ENCODE data around the gene ACAP1. TPM values are rescaled to one million over a fixed set of nuclear protein-coding genes. Genes with fewer than 3 reads are reported as not detected.

The ACAP1 gene
- total RNA-seq, 1 donor from 2014 or later: 0.53 TPM

DNA sequence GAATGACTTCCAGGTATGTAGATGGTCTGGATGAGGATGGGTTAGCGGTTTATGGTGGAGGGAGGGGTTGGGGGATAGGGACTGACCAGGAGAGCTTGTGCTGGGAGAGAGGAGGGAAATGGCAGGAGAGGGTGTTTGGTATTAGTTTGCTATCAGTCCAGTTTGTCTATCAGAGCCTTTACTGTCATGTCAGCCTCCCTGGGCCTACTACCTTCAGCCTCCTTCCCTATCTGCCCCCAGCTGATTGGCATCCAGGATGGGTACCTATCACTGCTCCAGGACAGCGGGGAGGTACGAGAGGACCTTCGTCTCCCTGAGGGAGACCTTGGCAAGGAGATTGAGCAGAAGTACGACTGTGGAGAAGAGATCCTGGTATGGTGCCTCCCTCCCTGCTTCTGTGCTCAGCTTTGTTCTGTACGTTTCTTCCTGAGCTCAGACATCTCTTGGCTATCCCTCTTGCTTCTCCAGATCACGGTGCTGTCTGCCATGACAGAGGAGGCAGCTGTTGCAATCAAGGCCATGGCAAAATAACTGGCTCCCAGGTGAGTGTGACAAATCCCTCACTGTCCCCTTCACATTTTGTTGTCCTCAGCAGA, 25.1 kb upstream of the ACAP1 start:
- DNase-seq (ENCODE audit: low read depth, low spot score): no peak

DNA sequence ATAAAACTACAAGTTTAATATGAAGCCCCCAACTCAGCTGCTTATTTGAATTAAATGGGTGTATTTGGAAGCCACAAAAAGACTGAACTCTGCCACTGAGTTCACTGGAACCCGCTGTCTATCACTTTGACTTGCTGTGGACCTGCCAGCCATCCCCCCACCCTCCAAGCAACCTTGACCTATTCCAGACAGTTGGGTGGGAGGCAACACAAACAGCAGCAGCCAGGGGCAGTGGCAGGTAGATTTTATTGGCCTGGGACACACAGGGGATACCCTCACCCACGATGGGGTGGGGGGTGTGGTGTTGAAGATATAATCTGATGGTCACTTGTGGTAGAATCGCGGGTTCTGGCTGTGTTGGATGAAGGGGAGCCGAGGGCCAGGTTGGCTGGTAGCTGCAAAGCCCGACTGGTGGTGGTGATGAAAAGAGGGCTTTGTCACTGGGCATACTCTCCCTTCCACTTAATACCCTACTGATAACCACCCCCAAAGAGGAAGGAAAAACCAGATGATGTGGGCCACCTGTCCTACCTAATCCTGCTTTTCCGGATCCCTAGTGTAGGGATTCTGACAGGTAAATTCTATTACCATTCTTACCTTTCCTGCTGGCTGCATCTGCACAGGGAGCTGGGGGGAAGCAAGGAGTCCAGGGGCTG, 23.8 kb upstream of the ACAP1 start:
- no peak for DNase-seq (ENCODE audit: low read depth, low spot score)

DNA sequence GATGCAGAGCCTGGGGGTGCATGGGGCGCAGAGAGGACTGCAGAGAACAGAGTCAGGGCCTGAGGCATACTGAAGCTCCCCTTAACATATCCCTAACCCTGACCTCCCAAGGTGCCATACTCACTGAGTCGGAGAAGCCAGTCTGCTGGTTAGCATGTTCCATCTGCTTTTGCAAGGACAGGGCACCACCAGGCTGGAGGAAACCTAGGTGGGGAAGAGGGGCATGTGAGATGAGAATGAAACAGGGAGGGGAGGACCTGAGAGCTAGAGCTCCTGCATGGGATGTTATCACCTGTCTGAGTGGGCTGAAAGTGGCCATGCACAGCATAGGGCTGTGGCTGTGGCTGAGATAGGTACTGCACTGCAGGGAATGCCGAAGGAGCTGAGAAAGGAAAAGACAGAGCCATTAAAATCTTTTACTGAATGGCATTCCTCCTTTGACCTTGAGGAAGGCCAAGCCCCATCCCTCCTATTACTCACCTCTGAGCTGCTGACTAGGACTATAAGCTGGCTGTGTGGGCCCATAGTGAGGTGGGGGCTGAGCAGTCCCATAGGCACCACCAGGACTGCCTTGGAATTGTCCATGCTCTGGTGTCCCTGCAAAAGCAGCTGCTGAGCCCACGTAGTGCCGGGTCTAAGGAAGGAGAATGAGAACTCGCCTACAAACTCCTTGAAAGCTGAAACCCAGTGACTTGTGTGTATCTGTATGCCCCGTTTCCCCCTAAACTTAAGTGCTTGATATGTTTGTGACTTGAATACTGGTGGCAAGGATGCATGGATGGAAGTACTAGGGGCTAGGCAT, 23.0 kb upstream of the ACAP1 start:
- DNase-seq (ENCODE audit: low read depth, low spot score): no peak

DNA sequence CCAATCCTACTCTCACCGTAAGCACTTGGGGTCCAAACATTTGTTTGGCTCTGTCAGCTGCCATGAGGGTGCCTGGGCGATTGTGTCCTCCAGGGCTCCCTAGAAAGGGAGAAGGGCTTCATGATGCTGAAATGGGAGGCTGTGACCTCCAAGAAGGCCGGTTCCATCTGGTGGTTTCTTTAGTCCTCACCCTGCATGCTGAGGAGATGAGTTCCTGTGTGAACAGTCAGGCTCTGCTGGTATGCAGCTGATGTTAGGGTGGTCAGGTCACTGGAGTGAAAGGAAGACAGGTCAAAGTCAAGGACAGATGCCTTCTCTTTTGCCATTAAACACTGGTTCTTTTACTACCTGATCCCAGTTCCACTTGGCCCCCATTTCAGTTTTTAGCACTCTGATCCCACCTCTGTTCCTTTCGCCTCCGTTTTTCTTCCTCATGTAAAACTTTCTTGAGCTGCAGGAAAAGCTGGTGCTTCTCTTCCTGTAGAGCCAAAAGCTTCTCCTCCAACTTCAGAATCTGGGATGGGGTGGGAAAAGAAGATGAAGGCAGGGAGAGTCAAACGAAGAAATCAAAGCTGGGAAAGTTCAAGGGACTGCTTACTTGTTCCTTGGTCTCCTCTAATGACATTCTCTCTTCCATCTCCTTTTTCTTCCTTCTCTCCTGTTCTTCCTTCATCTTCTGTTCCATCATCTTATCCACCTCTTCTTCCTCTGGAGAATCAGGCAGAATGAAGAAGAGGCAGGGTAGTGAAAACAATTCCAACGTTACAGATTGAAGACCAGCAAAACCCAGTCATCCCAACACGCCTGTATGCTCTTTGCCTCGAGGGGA, 22.2 kb upstream of the ACAP1 start:
- DNase-seq (ENCODE audit: low read depth, low spot score): no peak

DNA sequence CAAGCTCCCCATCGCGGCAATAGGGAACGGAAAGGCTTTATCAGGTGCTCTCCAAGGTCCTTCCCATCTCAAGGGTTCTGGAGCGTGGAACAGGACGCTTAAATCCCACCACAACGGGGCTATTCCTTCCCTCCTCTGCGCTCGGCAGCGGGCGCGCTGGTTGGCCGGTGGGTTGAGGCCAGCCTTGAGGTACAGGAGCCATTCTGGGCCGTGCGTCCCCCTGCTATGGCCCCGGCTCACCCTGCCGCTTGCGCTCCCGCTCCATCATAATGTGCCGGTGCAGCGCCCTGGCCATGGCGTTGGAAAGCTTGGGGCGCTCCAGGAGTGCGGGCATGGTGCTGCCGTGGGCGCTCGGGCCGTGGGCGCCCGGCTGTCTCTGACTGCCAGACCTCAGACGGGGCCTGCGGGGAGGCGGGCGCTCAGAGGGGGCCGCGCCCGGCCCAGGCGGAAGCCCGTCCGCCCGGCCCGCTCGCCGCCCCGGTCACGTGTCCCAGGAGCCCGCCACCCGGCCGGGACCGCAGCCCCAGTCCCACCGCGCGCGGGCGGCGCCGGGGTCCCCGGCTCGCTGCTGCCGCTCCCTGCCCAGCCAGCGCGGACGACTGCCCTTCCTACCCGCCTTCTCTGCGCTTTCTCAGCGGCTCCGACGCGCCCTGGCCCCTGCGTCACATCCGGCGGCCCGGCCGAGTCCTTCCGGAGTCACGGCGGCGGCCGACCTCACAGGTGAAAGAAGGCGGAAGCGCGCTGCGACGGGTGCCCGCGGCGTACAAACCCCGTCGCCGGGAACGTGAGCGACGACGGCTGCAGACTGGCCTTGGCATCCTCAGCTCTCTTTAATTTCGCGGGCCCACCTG, 21.4 kb upstream of the ACAP1 start, which contains the start of gene GPS2:
GPS2 (minus strand) TSS at position 642 of the 851 bp plus-strand sequence; CDS start at position 334, 308 bp downstream.
- DNase-seq (ENCODE audit: low read depth, low spot score): peak; percentile 27

DNA sequence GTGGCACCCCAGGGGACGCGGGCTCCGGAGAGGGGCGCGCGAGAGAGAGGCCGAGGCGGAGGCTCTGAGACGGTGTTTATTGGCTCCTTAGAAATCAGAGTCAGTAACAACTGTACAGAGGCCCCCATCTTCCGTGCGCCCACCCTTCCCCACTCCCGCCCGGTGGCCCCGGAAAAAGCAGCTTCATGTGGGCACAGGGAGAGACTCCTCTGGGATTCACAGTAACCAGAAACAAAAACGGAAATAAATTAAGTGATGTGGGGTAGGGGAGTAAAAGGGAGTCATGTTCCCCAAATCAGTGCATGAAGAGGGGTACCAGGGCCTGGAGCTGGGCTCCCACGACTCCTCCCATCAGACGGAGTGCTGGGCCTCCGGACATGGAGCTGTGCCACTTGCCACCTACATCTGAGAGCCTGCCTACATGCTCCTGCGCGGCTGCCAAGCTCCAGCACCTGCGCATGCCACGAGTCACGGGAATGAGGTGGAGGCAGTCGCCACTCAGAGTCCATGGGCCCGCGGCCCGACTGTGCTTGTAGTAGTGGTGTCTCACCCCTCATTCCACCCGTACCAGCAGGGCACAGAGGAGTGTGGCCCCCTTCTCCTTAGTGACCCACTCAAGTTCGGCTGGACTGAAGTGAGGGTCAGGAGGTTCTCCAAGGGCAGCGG, 20.6 kb upstream of the ACAP1 start:
- DNase-seq (ENCODE audit: low read depth, low spot score): no peak

DNA sequence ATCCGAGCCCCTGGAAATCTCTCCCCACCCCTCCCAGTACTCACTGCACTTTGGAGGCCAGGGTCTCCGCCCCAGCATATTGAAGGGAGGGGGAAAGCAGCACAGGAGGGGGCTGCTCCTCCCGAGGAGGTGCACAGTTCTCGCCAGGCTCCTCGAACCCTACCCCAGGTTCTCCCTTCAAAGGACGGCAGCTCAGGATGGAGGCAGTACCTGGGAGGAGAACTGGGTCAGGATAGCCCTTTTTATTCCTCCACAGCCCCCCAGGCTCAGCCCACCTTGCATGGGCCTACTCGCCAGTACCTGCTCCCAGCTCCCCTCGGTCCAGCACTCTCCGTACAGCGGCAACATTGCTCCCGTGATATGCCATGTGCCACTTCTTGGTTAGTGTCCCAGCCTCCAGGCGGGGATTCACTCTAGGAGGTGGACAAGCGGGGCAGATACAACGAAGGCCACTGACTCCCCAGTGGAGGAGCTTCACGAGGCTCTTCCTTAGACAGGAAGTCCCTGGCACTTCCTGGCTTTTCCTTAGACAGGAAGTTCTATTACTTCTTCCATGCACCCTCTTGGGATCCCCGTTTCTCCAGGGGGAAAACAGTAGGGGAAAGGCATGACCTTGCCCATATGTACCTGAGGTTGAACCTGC, 19.0 kb upstream of the ACAP1 start:
- DNase-seq (ENCODE audit: low read depth, low spot score): no peak

DNA sequence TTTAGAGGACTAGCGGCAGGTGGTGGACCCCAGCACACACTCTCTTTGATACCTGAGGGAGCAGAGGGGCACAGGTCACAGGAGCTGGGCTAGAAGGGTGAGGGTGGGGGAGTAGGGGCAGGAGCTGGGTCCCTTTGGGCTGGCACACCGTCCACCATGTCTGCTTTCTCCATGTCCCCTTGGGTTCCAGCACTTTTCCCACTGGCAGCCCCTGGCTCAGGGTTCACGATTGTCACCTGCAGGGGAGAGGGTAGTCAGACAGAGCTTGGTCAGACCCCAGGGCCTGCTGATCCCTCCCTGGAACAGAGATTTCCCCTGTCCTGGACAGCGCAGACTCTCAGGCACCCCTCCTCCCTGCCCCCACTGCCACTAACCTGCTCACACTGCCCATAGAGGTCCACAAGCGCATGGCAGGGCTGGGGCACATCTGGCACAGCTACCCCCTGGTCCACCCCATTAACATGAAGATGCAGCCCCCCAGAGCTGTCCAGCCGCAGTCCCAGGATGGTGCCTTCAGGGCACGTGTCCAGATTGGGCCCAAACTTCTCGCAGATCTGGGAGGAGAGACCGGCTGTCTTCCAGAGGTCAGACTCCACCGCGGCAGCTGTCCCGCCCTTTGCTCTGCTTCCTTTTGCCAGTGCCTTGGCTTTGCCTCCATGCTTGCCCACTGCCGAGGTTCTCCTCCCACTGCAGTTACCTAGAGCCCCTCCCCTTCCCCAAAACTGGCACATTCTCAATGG, 18.0 kb upstream of the ACAP1 start:
- DNase-seq (ENCODE audit: low read depth, low spot score): no peak

DNA sequence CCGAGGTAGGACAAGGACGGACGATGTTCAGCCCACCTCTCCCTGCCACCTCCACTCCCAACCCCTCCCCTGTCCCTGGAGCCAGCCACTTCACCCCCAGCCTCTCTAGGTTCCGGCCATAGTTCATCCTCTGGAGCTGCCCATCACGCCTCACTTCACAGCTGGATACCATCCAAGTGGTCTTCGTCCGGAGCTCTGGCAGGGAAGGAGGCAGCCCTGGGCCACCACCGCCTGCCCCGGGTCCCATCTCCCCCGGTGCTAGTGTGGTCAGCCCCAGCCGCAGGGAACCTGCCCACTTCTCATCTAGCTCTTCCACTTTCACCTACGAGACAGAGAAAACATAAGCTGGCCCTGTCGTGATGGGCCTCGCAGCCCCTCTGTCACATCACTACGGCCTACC, 14.9 kb upstream of the ACAP1 start:
- no peak for DNase-seq (ENCODE audit: low read depth, low spot score)

DNA sequence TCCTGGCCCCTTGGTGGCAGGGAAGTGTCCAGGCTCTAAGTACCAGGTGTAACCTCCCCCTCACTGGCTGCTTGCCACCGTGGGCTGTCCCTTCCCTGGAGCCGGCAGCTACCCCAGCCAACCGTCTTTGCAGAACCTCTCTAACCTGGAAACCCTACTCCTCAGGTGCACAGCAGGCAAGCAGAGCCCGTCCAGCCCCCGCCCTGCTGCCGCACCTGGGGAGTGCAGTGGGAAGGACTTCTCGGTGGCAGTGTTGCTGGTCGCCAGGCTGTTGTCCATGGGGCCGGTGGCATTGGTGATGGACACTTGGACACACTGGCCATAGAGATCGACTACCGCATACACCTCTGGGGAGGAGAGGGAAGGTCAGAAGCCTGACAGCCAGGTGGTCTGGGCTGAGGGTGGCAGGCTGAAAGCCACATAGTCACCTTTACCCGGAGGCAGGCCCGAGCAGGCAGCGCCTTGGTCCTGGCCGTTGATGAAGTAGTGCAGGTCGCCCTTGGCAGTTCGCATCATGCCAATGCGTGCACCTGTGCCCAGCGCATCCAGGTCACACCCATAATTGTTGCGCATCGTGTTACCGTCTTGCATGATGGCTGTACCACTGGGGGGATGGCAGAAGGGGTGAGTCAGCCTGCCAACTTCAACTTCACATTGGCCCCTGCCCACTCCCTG, 13.7 kb upstream of the ACAP1 start:
- DNase-seq (ENCODE audit: low read depth, low spot score): no peak

DNA sequence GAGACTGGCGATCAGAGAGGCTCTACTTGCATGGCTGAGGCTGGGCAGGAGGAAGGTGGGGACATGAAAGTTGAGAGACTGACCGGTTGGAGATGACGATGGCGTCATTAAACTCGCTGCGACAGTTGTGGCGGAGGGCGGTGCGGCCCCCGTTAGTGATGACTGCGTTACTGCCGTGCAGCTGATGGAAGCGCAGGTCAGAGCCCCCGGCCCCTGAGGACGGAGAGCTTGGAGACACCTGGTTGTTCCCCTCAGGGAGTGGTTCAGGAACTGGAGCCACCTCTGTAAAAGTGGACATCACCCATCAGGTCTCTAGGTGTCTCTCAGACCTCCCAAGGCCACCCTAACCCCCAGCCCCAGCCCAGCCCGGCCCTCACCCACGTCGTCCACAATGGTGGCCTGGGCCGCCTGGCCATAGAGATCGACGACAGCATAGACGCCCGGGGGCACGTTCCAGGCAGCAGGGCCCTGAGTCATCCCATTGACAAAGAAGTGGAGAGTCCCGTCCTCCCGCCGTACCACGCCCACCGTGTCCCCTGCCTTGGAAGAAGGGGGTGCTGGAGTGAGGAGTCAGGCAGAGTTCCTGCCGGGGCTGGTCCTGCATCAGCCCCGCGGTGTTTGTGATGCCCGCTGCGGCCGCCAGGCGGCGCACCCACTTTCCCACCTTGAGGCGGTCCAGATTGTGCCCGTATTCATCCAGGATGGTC, 12.4 kb upstream of the ACAP1 start:
- no peak for DNase-seq (ENCODE audit: low read depth, low spot score)

DNA sequence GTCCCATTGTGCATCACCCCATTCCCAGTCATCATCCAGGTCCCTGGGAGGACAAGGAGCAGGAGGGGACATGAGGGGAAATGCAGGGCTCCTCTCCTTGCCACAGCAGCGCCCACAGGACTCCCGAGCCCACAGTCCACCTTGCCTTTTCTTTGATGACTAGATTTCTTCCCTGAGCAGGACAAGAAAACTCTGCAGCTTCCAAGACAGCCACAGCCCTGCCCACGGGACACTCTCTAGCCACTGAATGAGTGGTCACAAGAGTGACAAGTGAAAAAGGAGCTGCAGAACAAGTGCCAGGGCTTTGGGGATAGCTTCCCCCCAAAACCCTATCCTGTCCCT, 11.9 kb upstream of the ACAP1 start:
- DNase-seq (ENCODE audit: low read depth, low spot score): no peak

DNA sequence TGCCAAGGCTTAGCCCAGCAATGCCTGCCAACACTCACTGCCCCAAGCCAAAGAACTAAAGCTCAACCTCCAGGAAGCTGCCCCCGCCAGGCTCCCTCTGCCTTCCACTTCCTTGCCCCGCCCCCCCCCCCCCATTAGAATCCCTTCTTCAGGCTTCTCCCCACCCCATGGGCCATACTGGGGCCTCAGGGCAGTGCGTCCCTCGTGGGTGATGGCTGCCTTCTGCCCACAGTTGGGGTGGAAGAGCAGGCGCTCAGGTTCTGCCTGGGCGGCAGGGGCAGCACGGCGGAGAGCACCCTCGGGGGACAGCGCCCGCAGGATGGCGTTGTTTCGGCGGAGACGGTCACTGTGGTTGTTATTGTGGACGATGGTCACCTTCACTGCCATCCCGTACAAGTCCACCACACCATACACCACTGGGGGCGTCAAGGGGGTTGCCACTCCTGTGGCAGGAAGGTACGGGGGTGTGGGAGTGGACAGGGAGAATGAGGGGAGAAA, 11.2 kb upstream of the ACAP1 start:
- no peak for DNase-seq (ENCODE audit: low read depth, low spot score)

DNA sequence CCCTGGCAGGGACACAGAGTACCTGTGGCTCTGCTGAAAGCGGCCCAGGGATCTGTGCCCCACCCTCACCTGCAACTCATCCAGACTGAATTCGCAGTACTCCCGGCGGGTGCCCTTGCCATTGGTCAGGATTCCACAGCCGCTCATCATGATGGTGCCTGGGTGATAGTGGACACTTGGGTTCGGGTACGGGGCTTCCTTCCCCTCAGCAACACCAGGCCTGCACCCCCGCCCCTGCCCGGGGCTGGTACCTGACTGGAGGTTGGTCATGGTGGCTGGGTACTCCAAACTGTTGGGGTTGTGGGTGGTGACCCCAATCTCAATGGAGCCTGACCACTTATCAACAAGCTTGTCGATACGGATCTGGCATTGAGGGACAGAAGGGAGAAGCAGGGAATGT, 10.1 kb upstream of the ACAP1 start:
- DNase-seq (ENCODE audit: low read depth, low spot score): no peak

DNA sequence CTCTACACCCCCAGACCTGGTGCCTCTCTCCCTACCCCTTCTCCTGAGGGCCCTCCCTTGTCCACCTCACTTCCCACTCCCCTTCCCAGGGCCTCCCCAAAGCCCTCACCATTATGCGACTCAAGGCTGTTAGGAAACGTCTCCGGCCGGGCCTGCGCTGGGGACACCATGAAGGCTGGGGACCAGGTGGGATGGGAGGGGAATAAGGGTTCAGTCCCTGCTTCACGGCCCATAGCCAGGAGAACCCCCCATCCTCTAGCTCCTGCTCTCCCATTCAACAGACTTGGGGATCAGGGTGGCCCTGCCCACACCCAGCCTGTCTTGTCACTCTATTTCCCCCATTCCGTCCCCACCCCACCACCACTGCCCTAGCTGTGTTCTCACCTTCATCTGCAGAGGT, 9.3 kb upstream of the ACAP1 start:
- DNase-seq (ENCODE audit: low read depth, low spot score): no peak

DNA sequence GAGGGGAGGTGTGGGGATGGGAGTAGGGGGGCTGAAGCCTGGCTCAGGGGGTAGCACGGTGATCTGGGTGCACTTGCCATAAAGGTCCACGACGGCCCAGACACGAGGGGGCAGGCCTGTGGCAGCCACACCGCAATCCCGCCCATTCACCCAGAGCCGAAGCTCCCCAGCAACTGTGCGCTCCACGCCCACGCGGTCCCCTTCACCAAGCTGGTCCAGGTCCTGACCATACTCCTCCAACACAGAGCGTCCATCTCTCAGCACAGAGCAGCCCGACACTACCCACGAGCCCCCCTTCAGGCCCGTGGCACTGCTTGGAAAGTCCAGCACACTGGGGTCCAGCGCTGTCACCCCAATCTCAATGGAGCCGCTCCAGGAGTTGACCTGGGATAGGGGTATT, 8.8 kb upstream of the ACAP1 start:
- DNase-seq (ENCODE audit: low read depth, low spot score): no peak

DNA sequence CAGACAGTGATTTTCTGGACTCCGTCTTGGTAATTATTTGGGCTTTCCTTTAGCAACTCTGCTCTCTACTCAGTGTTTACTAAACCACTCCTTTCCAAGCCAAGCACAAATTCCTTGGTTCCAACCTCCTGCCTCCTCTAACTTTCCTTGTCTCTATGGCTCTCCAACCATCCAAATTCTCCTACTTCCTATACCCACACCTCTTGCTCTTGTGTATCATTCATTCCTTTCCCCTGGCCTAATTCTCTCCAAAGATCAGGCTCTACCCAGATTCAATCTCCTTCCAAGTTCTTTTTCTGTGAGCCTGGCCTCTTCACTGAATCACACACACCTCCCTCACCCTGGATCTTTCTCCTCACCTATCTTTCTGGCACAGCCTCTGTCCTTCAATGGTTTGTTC, 8.3 kb upstream of the ACAP1 start:
- no peak for DNase-seq (ENCODE audit: low read depth, low spot score)

DNA sequence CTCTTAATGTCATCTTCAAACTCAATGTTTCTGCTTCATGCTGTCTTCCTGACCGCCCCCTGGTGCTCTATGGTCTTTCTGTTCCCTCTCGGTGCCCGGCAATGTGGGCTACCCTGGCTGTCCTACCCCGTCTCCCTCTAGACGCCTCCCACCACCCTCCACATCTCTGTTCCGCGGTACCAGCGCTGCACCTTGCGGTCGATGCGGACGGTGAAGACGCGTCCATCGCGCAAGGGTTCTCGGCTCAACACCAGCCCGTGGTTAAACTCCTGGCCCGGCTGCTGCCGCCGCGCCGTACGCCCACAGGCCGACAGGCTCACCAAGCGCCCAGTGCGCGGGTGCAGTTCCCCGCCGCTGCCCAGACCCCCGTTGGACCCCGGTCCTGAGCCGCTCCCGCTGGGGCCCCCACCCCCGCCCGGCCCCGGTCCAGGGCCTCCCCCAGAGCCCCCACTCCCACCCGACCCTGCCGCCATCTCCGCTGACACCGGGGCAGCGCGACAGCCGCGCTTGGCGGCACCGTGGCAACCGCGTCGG, 7.4 kb upstream of the ACAP1 start, which contains the start of gene NEURL4:
NEURL4 (minus strand) TSS at position 496 of the 534 bp plus-strand sequence; CDS start at position 473, 23 bp downstream.
- DNase-seq (ENCODE audit: low read depth, low spot score): no peak

Data from pulmonary artery endothelial cell (primary cell).